ENCODE data around the gene CCL14. TPM values are rescaled to one million over a fixed set of nuclear protein-coding genes. Genes with fewer than 3 reads are reported as not detected.

CCL14 gene
- polyA plus RNA-seq, 6 donors from 2014 or later, result not detected

DNA sequence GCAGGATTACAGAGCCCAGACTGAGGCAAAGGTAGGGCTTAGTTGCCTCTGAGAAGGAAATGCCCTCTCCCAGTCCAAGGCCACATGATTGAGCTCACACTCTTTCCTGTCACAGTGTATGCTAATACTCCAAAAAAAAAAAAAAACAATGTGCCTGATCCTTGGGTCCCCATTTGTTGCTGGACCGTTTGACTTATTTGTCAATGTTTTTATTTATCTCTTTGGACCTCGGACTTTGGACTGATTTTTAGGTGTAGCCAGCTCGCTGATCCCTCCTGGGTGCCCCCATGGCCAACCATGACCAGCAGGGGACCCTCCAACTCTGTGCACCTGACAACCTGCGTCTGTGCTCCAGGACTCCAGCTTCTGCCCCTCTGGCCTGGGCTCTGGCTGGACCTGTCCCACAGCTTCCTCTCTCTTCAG, 4.6 kb downstream of the CCL14 start:
- Mint-ChIP-seq H3K36me3 (no peaks in the 10 kb centered on the region), H3K4me3 (no peak overlapping the region), H3K27ac (peak overlapping the region in 4 of 6 donors; percentile 16 to 83 (median 58)), H3K27me3 (peaks cover 0 to 23% (median 10%) of the 10 kb centered on the region in 3 donors), H3K4me1 (peaks cover 0 to 14% (median 6%) of the 10 kb centered on the region in 3 donors), H3K9me3 (no peaks in the 10 kb centered on the region)
- ATAC-seq (ENCODE audit: low read depth in 2 of 2), result no peak
- no peak for DNase-seq

- no peaks in the 10 kb centered on the region for H3K9me3 Mint-ChIP-seq
- no peak within 1 kb of the TSS for H3K4me3 Mint-ChIP-seq
- no peaks in the 10 kb centered on the region for H3K36me3 Mint-ChIP-seq
- DNase-seq, result no peak
- peaks cover 5 to 20% (median 12%) of the 10 kb centered on the region in 3 donors for H3K4me1 Mint-ChIP-seq
- ATAC-seq (ENCODE audit: low read depth in 2 of 2), result no peak
- peak within 1 kb of the TSS in 4 of 6 donors; percentile 16 to 95 (median 74) for H3K27ac Mint-ChIP-seq
- H3K27me3 Mint-ChIP-seq, result peaks cover 0 to 23% (median 10%) of the 10 kb centered on the region in 3 donors
Measured at GRCh38 chr17:35981246-35981645, 5.3 kb downstream of the CCL14 start, which contains the start of gene CCL16. CCL16 (minus strand) TSS chr17:35981497; CDS start chr17:35981420, 77 bp downstream.

DNA sequence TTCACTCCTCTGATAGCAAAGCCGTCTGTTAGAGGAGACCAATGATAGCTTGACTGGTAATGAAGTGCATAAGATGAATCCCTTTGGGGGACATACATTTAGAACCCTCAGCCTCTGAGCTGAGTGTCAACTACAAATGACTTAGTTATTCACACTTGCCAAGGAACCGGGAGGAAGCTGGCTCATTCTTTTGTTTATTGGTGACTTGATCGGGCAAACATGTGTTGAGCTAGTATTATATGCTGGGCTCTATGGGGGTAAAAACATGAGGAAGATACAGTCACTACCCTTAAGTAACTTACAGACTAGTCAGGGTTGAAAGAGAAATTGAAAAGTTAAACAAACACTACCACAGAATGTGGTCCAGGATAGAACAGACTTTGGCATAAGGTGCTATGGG, 8.2 kb downstream of the CCL14 start:
- ATAC-seq (ENCODE audit: low read depth in 2 of 2), result no peak
- no peaks in the 10 kb centered on the region for H3K36me3 Mint-ChIP-seq
- H3K27ac Mint-ChIP-seq, result no peak overlapping the region
- peaks cover 0 to 23% (median 10%) of the 10 kb centered on the region in 3 donors for H3K27me3 Mint-ChIP-seq
- no peaks in the 10 kb centered on the region for H3K9me3 Mint-ChIP-seq
- H3K4me3 Mint-ChIP-seq, result no peak overlapping the region
- H3K4me1 Mint-ChIP-seq, result peaks cover 5 to 25% (median 15%) of the 10 kb centered on the region in 3 donors
- no peak for DNase-seq

DNA sequence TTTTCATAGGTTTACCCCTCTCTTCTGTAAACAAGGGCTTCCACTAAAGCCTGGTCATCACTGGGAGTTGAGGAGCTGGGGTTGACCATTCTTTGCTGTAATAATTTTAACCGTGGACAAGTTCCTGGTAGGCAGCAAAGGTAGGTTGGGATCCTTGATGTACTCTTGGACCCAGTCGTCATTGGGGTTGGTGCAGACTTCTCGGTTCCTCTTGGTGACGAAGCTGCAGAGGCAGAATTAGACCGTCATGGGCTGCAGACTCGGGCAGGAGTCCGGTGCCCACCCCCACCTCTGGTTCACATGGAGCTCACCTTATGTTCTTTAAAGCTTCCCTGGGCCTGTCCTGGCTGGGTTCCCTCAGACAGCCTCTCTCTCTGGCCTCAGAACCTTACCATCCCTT, 9.0 kb downstream of the CCL14 start:
- peaks cover 0 to 23% (median 10%) of the 10 kb centered on the region in 3 donors for H3K27me3 Mint-ChIP-seq
- no peaks in the 10 kb centered on the region for H3K9me3 Mint-ChIP-seq
- peak overlapping the region in 1 of 8 donors; percentile 54 for H3K4me3 Mint-ChIP-seq
- ATAC-seq (ENCODE audit: low read depth in 2 of 2) (no peak), DNase-seq (no peak)
- H3K27ac Mint-ChIP-seq, result peak overlapping the region in 2 of 6 donors; percentile 56 to 83
- peaks cover 5 to 23% (median 15%) of the 10 kb centered on the region in 3 donors for H3K4me1 Mint-ChIP-seq
- no peaks in the 10 kb centered on the region for H3K36me3 Mint-ChIP-seq

DNA sequence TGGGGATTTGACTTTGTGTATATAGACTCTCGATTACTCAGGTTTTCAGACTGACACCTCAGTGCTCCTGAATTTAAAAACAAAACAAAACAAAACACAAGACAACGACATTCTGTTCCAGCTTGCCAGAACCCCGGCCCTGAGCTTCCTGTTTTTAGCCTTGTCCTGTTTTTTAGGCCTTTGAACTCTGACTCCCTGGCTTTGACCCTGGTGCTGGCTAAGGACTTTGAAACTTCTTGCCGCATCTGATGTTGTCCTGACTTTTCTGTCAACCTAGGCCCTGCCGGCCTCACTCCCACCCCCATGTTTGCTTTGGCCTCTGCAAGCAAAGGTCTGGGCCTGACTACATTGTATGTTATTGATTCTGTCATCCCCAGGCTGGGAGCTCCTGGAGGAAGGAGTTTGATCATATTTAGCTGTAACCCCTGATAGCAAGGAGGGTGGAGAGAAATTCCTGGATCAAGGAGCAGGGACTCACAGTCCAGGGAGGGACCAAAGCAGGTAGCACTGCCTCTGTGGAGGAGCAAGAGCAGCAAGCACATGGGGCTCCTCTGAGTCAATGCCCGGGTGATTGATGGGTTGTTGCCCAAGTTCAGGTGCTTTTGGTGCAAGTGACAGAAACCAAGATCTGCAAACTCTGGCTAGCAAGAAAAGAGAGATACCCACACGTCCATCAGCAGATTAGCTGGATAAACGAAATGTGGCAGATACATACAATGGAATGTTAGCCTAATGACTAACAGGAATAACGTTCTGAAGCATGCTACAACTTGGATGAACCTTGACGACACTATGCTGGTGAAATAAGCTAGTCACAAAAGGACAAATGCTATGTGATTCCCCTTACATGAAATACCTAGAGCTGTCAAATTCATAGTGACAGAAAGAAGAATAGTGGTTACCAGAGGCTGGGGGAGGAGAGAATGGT, 12.9 kb downstream of the CCL14 start:
- H3K27ac Mint-ChIP-seq, result peak overlapping the region in 2 of 6 donors; percentile 21 to 78
- no peaks in the 10 kb centered on the region for H3K36me3 Mint-ChIP-seq
- DNase-seq (no peak), ATAC-seq (ENCODE audit: low read depth in 2 of 2) (no peak)
- H3K4me3 Mint-ChIP-seq, result peak overlapping the region in 1 of 8 donors; percentile 56
- no peaks in the 10 kb centered on the region for H3K9me3 Mint-ChIP-seq
- peaks cover 9 to 16% (median 15%) of the 10 kb centered on the region in 3 donors for H3K4me1 Mint-ChIP-seq
- H3K27me3 Mint-ChIP-seq, result peaks cover 0 to 7% (median 0%) of the 10 kb centered on the region in 3 donors

DNA sequence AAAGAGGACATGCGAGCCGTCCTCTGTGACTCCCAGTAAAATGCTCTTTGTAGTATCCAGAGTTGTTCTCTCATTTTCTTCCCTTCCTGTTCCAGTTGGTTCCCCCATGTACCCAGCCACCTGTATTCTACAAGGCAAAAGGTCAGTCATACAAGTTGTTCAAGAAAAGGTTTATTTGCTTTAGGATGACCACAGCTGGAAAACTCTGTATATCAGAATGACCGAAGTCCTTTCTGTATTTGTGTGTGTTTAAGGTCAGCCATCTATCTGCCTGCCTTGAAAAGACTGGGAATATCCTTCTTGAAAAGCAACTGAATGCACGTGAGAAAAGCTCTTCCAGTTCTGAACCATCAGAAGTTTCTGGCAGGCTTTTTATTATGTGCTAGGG, 13.6 kb downstream of the CCL14 start:
- ATAC-seq (ENCODE audit: low read depth in 2 of 2), result no peak
- Mint-ChIP-seq H3K36me3 (no peaks in the 10 kb centered on the region), H3K4me1 (peaks cover 9 to 16% (median 15%) of the 10 kb centered on the region in 3 donors), H3K27ac (peak overlapping the region in 2 of 6 donors; percentile 2 to 21), H3K4me3 (no peak overlapping the region), H3K27me3 (peaks cover 0 to under 1% (median 0%) of the 10 kb centered on the region in 3 donors), H3K9me3 (no peaks in the 10 kb centered on the region)
- DNase-seq, result no peak

DNA sequence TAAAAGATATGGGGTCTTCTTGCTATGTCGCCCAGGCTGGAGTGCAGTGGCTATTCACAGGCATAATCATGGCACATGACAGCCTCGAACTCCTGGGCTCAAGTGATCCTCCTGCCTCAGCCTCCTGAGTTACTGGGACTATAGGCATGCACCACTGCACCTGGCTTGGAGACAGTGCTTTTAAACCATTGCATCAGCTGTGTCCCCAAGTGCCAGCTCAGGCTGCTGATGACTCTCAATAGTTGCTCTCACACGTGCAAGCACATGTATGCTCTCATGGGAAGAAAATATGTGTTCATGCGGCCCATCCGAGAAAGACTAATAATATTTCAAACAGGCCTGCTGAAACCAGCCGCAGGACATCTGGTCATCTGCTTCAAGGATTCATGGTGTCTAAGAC, 14.0 kb downstream of the CCL14 start:
- Mint-ChIP-seq H3K27ac (peak overlapping the region in 1 of 6 donors; percentile 63), H3K4me1 (peaks cover 9 to 16% (median 15%) of the 10 kb centered on the region in 3 donors), H3K36me3 (no peaks in the 10 kb centered on the region), H3K9me3 (no peaks in the 10 kb centered on the region), H3K4me3 (no peak overlapping the region), H3K27me3 (no peaks in the 10 kb centered on the region)
- DNase-seq, result no peak
- ATAC-seq (ENCODE audit: low read depth in 2 of 2), result no peak

GRCh38 chr17:35972066-35972465, 14.5 kb downstream of the CCL14 start:
- no peaks in the 10 kb centered on the region for H3K36me3 Mint-ChIP-seq
- peaks cover 9 to 16% (median 15%) of the 10 kb centered on the region in 3 donors for H3K4me1 Mint-ChIP-seq
- DNase-seq, result no peak
- ATAC-seq (ENCODE audit: low read depth in 2 of 2), result no peak
- no peak overlapping the region for H3K4me3 Mint-ChIP-seq
- H3K27ac Mint-ChIP-seq, result no peak overlapping the region
- H3K27me3 Mint-ChIP-seq, result no peaks in the 10 kb centered on the region
- H3K9me3 Mint-ChIP-seq, result no peaks in the 10 kb centered on the region

DNA sequence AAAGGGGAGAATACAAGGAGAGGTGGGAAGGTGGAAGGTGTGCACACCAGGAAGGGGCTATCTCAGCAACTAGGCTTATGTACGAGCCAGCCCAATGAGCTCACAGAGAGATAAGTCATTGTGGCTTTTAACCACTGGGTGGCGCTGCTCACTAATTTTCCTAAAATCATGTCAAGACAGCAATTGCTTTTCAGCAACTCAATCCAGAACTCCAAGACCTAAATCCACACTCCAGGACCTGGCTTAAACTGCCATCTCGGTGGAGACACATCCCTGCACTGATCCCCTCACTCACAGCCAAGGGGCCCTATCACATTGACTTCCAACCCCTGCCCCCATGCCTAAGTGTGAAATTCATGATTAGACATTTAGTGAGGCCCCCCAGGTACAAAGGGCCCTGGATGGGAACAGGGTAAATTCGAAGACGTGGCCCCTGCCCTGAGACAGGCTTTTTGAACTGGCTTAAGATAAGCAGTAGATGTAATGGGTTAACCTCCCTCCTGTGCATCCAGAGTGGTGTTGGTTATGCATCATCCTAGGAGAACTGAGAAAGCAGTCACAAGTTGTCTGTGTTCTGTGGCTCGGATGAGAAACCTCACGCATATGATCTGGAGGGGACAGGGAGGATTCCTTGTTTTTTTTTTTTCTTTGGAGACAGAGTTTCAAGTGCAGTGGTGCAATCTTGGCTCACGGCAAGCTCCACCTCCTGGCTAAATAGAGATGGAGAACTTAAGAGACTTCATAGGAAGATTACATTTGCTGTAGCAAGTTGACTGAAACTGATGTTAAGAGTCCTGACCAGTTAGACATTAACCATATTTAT, 16.8 kb downstream of the CCL14 start:
- DNase-seq (peak; percentile 61), ATAC-seq (ENCODE audit: low read depth in 2 of 2) (peak; percentile 45 to 70)
- Mint-ChIP-seq H3K27me3 (peaks cover 0 to 6% (median 0%) of the 10 kb centered on the region in 3 donors), H3K36me3 (no peaks in the 10 kb centered on the region), H3K27ac (no peak overlapping the region), H3K4me3 (no peak overlapping the region), H3K9me3 (no peaks in the 10 kb centered on the region), H3K4me1 (peaks cover 5 to 6% (median 5%) of the 10 kb centered on the region in 3 donors)

DNA sequence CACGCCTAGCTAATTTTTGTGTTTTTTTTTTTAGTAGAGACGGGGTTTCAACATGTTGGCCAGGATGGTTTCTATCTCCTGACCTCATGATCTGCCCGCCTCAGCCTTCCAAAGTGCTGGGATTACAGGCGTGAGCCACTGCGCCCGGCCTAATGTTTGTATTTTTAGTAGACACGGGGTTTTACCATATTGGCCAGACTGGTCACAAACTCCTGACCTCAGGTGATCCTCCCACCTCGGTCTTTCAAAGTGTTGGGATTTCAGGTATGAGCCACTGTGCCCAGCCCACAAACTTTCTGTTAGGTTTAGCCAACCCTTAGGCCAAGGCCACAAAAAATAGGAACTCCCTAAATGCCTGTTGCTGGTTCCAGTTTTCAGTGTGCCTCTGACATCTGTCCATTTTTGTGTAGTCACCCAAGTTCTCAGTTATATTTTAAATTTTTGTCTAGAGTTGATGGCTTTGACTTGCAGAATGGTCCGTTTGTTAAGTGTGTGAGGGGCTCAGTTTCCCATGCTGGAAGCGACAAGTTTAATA, 17.9 kb downstream of the CCL14 start:
- no peaks in the 10 kb centered on the region for H3K9me3 Mint-ChIP-seq
- peaks cover 0 to 16% (median under 1%) of the 10 kb centered on the region in 3 donors for H3K27me3 Mint-ChIP-seq
- no peak for DNase-seq
- H3K27ac Mint-ChIP-seq, result no peak overlapping the region
- H3K4me3 Mint-ChIP-seq, result no peak overlapping the region
- ATAC-seq (ENCODE audit: low read depth in 2 of 2), result no peak
- H3K36me3 Mint-ChIP-seq, result no peaks in the 10 kb centered on the region
- peaks cover 5 to 6% (median 5%) of the 10 kb centered on the region in 3 donors for H3K4me1 Mint-ChIP-seq

DNA sequence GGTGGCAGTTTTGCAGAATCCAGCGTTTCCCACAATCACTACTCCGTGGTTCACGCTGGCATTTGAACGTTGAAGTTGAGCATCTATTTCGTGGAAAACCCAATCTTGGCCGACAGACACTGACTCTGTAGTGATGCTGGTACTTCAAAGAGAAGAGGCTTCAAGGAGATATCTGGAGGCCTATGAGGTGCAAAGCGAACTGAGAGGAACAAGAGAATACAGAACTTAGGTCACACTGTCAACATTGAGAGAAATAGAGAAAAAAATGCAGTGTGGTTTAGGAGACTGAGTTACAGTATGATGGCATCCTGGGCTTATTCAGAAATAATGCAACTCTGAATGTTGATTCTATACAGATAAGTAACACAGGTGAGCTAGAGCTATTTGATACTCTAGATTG, 21.3 kb downstream of the CCL14 start:
- no peak overlapping the region for H3K4me3 Mint-ChIP-seq
- H3K27ac Mint-ChIP-seq, result no peak overlapping the region
- H3K4me1 Mint-ChIP-seq, result peaks cover 3 to 6% (median 5%) of the 10 kb centered on the region in 3 donors
- ATAC-seq (ENCODE audit: low read depth in 2 of 2) (no peak), DNase-seq (no peak)
- no peaks in the 10 kb centered on the region for H3K36me3 Mint-ChIP-seq
- H3K9me3 Mint-ChIP-seq, result no peaks in the 10 kb centered on the region
- peaks cover 4 to 26% (median 15%) of the 10 kb centered on the region in 3 donors for H3K27me3 Mint-ChIP-seq

GRCh38 chr17:35963663-35964062, 22.9 kb downstream of the CCL14 start:
- H3K4me3 Mint-ChIP-seq, result no peak overlapping the region
- no peaks in the 10 kb centered on the region for H3K36me3 Mint-ChIP-seq
- H3K9me3 Mint-ChIP-seq, result no peaks in the 10 kb centered on the region
- ATAC-seq (ENCODE audit: low read depth in 2 of 2) (no peak), DNase-seq (no peak)
- H3K27ac Mint-ChIP-seq, result no peak overlapping the region
- H3K27me3 Mint-ChIP-seq, result peaks cover 7 to 28% (median 24%) of the 10 kb centered on the region in 3 donors
- no peaks in the 10 kb centered on the region for H3K4me1 Mint-ChIP-seq

- peaks cover 26 to 45% (median 35%) of the 10 kb centered on the region in 3 donors for H3K27me3 Mint-ChIP-seq
- DNase-seq, result no peak
- no peak for ATAC-seq (ENCODE audit: low read depth in 2 of 2)
- H3K4me3 Mint-ChIP-seq, result no peak overlapping the region
- no peaks in the 10 kb centered on the region for H3K36me3 Mint-ChIP-seq
- H3K9me3 Mint-ChIP-seq, result peaks cover 0 to 7% (median 3%) of the 10 kb centered on the region in 7 donors
- H3K4me1 Mint-ChIP-seq, result no peaks in the 10 kb centered on the region
- H3K27ac Mint-ChIP-seq, result no peak overlapping the region
Measured at GRCh38 chr17:35953720-35954119, 32.8 kb downstream of the CCL14 start.

Data from naive B cell (primary cell).